EH (cell line): ENCODE measurements around the gene ROR1.
"Not testable (repeated sequence)": the region's sequence is repeated elsewhere in the genome, so short reads cannot be mapped to it uniquely, and the experiment has no call there.

Source experiments
- DNase-seq: peaks from one replicate; pipeline ENCODE4 v3.0.0-alpha.2; 2015; ENCODE audit warnings: low read depth

ROR1 gene

DNA sequence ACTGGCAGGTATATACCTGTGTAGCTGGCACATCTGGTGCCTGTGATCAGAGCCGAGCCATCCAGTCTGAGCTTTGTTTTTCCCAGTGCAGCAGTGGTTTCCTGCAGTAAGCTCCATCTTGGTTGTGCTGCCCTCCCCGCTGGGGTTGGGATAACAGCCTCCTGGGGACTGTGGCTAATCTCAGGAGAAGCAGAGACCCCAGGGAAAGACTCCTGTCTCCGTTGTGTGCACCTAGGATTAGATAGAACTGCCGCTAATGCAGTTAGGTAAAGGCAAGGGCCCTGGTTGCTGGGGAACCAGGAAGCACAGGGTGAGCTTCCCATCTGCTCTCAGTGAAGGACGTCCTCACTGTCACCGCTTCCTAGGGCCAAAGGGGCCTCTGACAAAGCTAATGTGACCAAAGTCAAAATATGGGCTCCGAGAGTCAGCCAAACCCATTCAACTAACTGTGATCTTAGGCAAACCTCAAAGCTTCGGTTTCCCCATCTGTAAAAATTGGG, 20.0 kb downstream of the ROR1 start:
- no peak for DNase-seq

DNA sequence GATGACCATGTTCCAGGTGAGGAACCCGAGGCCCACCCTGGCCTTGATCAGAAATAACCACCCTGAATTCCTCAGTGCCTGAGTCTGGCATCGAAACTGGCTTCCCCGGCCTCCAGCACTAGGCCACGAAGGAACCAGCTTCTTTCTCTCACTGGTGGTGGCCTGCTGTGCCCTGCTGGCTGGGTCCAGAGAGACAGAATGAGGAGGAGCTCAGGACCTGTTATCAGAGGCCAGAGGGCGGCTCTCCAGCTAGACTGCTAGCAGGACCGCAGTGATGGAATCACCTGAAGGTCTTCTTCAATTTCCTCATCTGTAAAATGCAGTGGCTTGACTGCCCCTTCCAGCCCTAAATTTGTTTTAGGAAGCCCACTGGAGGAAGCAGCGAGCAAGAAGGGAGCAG, 20.5 kb downstream of the ROR1 start:
- DNase-seq: no peak

DNA sequence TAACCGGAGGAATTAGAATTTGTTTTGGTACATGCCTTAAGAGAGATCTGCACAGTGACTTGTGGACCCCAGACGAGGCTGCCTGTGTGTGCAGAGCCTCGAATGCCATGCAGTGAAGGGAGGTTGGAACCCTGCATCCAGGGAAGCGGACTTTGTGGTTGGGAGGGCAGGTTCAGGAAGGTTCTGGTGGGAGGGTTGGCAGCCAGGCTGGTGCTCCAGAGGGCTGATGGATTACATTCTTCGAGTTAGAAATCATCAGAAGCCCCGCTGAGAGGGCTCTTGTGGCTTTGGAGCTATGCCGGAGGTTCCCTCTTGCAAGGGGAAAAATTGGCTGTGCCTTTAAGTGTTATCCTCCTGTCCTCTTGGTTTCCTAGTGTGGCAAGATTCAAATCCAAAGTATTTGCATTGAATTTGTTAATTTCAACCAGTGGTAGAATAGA, 21.1 kb downstream of the ROR1 start:
- DNase-seq: peak; percentile 1

DNA sequence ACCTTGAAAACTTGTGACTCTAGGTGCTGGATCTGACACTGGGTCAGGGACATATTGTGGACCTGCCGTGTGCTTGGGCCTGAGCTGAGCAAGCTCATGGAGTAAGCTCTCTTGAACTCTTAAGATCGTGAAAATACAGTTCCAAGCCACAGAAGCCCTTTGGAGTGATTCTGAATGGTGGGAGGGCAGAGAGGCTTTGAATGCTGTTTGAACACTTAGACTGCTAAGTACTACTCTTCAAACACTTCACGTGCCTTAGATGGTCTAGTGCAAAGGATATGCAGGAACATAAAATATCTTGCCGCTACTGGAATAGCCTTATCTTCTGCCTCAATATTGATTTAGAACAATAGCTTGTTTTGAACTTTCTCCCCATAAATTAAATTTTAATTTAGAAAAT, 21.6 kb downstream of the ROR1 start:
- DNase-seq: no peak

DNA sequence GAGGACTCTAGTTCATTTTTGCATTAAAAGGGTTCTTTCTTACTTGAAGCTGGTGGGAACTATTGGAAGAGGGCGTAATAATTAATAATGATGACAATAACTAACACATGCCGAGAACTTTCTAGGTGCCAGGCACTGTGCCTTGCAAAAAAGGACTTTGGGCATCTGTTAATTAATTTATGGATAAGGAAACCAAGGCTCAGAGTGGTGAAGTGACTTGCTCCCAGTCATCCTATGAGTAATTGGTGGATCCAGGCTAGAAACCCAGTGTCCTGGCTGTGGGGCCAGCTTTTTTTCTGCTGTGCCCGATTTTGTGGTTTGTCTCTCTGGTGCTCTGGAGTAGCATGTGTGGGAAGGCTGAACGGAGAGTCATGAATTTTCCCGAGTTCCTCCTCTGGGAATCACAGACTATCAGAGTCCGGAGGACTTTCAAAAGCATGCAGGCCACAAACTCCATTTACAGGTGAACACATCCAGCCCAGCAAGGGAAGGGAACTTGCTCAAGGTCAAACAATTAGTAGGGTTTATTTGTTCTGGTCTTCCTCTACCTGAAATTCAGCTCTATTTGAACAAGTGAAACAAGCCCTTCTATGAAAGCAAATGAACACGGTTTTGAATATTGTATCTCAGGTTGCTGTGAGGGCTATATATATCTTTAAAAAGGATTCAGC, 23.4 kb downstream of the ROR1 start:
- no peak for DNase-seq

DNA sequence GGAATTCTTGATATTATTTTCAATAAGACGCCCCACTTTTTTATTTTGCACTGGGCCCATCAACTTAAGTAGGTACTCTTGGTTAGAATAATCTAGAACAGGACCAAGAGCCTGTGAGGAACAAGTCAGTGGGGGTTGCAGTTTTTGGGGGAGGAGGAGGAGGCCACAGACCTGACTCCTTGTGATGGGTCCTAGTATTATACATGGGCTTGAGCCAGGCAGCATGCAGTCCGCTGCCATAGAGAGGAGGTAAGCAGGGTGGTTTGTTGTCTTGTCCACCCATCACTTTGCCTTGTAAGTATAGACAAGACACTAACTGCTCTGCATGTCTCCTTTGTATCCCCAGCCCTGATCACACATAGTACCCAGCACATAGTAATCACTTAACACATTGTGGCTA, 24.5 kb downstream of the ROR1 start:
- no peak for DNase-seq

DNA sequence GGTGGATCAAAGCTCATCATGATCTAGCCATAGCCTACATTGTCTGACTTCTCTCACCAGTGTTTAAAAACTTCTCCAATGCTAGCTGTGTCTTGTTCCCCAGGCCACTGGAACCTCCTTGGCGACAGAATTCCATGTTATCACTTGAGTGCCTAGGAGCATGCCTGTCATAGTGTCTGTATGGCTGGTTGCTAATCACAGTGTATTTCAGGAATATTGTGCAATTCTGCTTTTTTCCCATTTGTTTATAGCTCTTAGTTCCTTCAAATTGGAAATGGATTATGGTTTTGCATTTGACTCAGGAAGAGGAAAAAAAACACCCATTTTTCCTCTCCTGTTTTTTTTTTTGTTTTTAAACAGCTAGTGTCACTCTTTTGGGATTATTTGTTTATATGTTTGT, 25.5 kb downstream of the ROR1 start:
- DNase-seq: peak; percentile 1

DNA sequence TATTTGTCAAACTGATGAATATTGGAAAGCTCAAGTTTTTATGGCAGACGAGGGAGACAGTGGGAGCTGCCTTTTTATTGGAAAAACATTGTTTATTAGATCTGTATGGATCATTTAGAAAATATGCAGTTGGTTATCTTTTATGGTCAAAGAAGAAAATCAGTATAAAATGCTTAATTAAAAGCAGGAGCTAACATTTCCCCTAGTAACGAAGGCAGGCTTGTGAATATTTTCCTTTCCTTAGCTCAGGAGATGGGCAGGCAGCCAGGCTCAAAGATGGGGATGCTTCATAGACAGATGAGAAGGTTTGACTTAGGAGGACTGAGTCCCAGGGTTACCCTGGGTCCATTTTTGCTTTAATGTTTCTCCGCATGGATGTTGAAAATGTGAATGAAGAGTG, 26.0 kb downstream of the ROR1 start:
- DNase-seq: peak; percentile 50

DNA sequence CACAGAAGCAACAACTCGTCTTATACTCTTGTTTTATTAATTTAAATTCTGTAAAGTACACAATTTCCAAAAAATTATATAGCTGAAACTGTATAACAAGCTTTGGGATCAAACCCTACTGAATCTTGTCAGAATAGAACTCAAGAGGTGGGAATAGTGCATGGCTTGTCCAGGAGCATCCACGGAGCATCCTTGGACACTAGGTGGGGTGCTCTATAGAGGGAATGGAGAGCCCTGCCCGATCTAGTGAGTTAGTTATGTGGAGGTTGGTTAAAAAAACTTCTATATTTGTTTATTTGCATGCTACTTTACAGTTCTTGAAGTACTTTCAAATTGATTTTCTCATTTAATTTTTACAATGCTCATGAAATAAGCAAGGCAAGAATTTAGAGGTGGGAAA, 28.3 kb downstream of the ROR1 start:
- no peak for DNase-seq

DNA sequence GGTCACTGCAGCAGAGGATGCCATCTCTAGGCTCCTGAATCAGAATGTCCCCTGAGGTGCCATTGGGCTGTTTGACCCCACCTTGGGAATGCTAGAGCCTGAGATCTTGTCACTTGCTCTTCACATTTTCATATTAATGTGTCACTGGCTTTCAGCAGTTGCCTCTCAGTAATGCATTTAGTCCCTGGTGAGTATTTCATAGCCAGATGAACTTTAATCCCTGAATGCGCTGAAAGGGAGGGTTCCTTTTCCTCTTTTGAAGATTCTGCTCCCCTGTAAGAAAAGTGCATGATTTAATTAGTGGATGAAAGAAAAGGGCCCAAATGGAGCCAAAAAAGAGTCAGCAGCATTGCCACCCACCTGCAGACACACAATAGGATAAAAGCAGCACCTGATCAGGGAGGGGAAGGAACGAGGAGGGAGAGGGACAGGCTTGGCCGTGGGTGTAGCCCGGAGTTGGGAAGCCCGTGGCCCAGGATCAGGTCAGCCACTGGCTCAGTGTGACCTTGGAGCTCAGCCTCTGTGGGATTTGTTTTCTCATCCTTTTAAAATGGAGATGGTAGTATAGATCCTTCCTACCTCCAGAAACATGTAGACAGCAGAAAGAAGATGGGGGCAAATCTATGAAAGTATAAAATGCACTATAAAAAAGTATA, 31.1 kb downstream of the ROR1 start:
- no peak for DNase-seq

DNA sequence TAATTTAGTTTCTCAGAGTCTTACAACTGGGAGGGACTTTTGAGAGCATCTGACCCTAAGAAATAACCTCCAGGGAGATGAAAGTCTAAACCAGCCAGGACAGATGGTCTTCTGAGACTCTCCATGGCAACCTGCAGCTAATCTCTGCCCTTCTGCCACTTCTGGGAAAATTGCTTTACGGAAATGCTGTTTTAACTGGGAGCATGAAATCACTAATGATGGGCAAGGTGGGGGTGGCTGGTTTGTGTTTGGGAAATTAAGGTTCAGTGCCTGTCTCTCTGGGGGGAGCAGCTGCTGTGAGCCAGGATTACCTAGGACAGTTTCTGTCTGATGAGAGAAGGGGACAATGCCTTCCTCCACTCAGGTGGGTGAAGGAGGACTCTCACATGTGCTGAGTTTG, 33.2 kb downstream of the ROR1 start:
- no peak for DNase-seq

DNA sequence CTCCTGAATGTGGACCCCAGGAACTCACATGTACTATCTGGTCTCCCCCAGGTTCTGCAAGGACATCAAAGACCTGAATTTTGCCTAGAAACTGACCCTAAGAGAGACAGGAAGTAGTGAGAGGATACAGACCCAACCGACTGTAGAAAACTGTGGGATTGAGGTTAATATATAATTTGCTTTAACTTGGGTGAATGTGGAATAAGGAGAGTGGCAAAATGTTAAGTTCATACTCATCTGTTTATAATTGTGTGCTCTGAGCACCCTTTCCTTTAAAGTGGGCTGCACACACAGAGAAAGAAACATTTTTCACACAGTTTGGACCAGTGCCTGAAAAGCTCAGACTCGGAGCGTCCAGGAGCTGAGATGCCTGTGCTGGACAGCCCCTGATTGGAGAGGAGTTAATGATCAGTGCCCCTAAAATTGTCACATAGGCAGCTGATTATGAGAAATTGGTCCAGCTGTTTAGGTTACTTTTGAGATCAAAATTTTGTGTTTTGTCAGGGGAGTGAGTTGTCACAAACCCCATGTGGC, 37.2 kb downstream of the ROR1 start:
- no peak for DNase-seq

DNA sequence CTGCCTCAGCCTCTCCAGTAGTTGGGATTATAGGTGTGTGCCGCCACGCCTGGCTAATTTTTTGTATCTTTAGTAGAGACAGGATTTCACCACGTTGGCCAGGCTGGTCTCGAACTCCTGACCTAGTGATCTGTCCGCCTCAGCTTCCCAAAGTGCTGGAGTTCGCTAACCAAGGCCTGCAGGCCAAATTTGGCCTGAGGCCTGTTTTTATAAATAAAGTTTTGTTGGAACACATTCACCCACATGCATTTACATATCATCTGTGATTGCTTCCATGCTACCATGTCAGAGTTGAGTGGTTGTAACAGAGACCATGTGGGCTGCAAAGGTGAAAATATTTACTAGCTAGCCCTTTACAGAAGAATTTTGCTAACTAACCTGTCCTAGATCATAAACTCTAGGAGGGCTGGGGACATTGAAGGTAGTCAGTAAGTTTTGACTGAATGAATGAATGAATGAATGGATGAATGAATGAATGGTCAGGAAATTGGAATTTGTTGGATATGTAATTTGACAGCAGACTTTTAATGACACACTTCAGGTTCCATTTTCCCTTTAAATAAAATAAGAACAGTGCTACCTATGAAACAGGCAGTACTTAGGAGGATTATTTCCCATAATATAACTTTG, 38.4 kb downstream of the ROR1 start:
- DNase-seq: no peak

DNA sequence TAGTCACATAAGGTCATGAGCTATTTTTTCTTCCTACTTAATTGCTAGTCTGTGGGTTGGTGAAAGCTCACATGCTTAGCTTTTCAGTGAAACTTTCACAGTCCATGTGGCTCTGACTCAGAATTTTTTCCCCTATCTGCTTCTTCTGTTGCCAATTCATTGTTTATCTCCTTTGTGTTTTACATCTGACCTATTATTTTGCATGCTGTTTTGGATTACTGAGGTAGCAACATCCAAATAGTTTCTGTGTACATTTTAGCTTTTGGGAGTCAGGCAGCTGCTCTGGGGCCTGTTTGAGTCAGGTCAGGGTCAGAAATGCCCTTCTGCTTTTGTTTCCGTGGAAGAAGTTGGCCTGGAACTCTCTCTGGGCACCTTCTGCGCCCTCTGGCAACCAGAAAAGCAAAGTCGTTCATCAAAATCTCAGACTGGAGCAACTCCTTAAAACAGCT, 40.0 kb downstream of the ROR1 start:
- no peak for DNase-seq

DNA sequence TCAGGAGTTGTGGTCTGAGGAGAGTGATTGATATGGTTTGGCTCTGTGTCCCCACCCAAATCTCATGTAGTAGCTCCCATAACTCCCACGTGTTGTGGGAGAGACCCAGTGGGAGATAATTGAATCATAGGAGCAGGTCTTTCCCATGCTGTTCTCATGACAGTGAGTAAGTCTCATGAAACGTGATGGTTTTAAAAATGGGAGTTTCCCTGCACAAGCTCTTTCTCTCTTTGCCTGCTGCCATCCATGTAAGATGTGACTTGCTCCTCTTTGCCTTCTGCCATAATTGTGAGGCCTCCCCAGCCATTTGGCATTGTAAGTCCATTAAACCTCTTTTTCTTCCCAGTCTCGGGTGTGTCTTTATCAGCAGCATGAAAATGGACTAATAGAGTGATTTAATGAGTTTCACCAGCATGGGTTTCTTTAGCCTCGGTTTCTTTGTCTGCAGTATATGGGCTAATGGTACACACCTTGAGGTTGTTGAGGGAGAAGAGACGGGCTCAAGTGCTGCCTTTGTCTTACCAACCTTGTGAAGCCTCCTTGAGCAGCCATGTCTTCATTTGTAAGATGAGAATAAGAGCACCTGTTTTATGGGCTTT, 42.5 kb downstream of the ROR1 start:
- not testable (repeated sequence) for DNase-seq

DNA sequence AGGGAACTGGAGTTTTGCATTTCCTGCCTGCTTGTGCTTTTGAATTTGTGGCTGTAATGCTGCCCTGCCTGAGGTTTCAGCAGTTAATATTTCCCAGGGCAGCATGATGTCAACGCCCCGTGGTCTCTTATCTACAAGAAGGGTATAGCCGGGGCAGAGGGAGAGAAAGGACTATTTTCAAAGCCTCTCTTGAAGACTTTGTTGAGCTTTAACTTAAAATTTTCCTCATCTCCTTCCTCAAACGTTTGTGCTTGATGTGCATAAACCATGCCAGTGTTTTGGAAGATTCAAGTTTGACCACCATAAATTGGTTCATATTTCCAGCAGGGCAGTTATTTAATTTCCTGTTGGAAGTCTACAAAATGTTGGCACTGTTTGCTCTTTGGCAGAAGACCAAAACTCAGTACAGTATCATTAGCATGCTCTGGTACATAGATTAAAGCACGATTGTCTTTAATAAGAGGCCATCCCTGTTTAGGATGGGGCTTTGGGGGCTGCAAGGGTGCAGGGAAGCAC, 43.4 kb downstream of the ROR1 start:
- DNase-seq: no peak

DNA sequence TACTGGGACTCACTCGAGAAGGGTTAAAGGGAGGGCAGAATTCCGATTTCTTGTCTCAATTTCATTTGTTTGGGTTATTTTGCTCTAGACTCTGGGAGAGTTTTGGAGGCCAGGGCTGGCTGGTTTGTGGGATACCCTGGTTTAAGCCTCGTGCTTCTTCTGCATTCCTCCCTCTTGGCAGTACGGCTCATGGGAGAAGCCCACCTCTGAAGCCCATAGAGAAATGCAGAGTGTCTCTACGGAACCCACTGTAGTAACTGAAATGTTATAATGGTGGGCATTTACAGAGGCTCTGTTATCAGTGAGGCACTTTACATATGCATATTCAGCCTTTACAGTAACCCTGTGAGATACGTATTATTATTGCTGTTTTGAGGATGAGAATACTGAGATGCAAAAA, 43.9 kb downstream of the ROR1 start:
- DNase-seq: no peak

DNA sequence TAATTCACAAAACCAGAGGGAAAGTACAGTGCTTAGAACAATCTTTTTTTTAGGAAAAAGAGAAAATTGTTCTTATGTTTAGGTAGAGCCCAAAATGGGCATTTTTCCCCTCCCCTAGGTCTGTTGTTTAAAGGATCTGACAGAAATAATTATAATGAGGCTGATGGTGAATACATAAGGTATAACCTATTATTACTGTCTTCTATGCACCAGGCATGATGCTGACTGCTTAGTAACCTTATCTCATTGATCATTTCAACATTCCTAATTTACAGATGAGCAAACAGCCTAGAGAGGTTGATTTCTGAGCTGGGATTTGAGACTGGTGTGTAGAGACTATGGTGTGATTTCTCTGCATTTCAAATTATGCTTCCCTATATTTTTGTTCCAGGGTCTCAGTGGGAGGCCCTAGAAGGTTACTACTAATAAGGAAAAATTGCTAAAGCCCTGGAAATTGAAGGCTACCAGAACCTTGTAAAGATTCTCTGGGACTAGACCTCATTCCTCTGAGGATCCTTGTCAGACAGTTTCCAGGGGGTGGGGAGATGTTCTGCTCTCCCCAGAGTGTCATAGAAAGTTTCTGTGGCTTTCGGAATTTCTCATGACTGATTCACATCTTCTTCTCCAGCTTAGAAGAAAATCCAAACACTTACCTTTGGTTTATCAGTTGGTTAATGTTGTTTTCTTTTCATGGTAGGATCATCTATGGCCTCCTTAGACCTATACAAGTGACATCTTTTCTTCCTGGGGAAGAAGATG, 44.9 kb downstream of the ROR1 start:
- no peak for DNase-seq

DNA sequence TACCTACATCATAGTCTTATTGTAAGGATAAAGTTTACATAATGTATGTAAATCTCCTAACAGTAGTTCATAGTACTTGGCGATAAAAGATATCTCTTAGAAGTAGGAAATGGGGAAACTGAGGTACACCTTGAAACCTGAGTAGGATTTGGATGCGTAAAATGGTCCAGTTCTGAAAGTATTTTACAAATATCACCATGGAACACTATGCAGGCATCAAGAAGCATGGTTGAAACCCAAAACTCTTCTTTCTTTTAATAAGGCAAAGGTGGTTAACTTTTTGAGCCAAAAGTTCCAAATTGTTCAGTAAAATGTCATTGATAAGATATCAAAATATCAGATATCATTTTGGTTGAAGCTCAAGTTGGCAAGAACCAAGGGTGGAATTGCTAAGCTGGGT, 46.0 kb downstream of the ROR1 start:
- DNase-seq: no peak

DNA sequence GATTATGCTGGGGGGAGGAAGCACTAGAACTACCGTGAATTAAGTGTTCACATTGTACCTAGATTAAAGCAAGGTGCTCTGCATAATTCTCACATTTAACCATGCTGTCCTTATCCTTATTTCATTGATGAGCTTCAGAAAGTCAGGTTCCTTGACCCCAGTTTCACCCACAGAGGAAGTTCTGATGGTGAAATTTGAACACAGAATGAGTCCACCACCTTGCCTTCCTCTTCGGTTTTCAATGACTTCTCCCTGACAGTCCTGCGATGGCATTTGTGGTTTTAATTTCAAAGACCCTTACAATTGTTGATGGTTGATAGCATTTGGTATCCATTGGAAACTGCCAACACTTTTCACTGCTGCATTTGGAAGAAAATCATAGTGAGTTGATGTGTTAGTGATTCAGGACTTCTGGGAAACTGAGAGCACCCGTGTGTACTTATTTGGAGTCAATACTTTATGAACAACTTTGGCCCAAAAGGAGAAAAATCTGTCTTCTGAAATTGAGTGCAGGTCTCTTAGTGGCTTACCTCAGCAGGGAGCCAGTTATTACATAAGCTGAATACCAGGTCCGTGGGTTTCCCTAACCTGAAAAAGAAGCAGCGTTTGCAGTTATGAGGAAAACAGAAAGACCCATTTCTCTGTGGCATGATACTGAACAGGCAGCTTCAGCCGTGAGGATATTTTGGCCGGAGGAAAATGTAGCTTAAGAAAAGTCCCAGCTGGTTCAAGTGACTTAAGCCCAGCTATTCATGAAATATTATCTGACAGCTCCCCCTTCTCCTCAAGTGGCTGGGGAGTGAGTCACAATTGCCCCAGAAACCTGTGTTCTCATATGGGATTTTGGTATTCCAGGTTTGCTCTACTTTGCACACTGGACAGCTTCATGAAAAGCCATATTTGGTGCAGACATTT, 47.5 kb downstream of the ROR1 start:
- no peak for DNase-seq

DNA sequence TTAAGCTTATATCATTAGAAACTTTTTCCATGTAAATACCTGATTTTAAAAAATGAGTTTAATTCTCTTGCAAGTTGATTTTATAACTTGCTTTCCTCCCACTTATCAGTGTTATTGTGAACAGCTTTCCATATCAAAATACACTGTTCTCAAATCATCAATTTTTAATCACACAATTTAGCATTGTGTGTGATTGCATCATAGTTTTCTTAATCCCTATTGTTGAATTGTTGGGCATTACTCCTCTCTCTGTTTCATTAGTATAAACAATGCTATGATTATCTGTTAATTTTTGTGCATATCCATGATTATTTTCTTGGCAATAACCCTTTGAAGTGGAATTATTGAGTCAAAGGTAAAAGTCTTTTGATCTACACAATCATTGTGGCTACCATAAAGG, 48.7 kb downstream of the ROR1 start:
- DNase-seq: no peak
